ENCODE results near the gene DGCR6L.
A peak's percentile ranks its signal among the peaks of the same experiment; 100 is the strongest.
"Not testable (repeated sequence)": the region's sequence is repeated elsewhere in the genome, so short reads cannot be mapped to it uniquely, and the experiment has no call there.

The DGCR6L gene

DNA sequence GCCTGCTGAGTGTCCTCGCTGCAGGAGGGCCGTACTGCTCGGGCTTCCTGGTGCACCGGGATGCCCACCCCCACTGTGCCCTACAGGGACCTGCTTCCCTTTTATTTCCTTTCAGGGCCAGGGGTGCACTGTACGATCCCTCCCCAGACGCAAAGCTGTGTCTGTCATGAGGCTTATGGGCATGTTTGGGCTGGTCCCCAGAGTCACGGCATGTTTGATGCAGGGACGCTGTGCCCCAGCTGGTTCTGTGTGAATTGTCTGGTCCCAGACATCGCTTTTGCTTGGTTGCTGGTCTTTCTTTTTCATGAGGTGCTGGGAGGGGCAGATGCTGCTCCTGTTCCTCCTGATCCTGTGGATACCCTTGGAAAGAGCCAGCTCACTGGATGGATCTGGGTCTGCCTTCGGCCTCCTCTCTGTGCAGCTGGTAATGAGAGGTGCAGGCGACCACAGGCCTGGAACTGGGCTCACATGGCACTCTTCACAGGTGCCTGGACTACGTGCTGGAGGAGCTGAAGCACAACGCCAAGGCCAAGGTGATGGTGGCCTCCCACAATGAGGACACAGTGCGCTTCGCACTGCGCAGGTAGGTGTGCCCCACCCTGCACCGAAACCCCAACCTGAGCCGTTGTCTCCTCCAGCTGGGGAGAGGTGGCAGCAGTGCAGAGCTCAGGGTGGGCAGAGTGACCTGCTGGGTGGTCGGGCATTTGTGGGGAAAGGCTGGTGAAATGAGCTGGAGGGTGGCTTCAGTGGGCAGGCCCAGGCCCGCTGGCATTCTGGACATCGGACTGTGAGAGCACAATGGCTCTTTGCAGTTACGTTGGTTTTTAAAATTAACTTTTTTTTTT lies 10.8 kb downstream of the DGCR6L start:
- DNase-seq (ENCODE audit: low spot score), result not testable (repeated sequence)

DNA sequence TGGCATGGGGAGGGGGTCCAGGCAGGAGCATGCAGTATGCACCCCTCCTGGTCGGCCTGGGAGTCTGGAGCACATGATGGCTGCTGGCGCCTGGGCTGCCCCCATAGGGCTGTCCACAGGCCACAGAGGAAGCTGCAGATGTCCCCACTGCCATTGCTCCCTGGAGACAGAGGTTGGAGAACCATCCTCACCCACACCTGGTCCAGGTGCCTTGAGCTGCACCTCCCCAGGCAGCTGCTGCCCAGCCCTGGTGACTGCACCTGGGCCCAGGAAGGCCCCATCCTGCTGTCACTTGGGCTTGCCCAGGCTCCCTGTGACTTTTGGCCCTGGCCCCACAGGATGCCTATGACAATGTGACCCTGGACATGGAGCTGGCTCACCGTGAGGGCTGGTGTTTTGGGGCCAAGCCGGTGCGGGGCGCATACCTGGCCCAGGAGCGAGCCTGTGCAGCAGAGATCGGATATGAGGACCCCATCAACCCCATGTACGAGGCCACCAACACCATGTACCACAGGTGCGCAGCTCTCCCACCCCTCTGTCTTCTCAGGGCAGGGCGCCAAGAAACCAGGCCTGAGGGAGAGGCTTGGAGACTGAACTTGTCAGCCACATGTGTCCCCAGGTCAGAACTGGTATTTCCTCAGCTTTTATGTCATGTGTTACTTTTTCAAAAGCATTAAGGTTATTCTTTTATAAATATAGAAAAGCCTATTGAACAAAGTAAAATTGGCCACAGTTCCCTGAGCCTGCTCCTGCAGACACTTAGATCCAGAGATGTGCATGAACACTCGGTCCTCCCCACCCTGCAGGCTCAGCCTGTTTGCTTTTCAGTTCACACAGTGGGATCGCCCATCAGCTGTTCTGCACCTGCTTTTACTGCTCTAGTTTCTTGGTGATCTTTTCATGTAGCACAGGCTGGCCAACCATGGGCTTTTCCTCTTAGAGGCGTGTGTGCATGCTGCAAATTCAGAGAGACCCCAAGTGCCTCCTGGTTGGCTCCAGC lies 12.1 kb downstream of the DGCR6L start:
- not testable (repeated sequence) for DNase-seq (ENCODE audit: low spot score)

DNA sequence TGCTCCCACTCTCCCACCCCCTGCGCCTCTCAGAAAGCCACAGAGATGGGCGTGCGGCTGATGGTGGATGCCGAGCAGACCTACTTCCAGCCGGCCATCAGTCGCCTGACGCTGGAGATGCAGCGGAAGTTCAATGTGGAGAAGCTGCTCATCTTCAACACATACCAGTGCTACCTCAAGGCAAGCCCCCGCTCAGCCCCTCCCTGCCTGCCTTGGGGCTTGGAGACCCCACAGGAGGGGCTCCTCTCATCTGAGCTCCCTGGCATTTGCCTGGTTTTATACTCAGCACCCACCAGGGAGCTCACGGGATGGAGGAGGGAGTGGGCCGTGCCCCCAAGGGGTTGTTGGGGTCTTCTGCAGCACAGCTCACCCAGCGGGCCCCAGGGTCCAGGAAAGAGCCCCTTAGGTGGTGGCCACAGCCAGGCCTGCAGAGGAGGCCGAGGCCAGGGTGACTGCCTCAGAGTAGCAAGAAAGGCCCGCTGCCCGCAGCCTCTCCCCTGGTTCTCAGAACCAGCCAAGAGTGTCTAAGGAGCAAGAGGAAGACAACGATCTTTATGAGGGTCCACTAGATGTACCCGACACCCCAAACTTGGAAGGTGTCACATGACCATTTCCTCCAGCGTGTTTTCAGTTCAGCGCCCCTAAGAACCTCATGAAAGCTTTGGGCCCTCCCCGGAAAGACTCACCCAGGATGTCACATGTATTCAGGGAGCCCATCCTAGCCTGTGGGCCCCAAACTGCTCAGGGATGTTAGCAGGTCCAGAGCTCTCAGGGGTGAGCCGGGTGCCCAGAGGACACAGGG lies 13.0 kb downstream of the DGCR6L start:
- DNase-seq (ENCODE audit: low spot score), result not testable (repeated sequence)

DNA sequence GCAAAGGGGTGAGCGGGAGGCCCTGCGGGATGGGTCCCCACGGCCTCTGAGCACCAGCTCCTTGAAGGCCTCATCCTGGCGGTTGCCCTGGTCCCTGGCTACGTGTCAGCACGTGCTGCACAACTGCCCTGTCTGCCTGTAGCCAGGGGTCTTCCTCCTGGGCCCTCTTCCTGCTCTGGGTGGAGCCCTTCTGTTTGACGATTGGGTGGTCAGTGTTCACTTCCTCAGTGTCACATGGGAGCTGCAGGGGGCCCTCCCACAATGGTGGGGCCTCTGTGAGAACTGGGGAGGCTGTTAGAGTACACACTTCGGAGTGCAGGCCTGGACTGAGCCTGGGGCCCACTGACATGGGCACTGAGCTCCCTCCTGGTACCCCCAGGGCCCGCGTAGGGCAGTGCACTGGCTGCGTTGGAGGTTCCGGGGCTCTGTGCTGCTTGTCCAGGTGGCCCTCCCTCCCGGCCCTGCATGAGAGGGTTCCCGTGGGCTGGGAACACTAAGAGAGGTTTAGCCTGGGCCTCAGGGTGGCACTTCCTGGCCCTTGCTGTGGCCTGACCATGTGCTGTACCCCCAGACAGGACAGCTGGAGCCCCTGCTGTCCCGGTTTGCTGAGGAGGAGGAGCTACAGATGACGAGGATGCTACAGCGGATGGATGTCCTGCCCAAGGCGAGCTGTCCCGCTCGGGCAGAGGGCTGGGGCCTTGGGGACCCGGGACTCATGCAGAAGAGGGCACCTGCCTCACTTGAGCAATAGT lies 13.8 kb downstream of the DGCR6L start:
- no peak for DNase-seq (ENCODE audit: low spot score)

DNA sequence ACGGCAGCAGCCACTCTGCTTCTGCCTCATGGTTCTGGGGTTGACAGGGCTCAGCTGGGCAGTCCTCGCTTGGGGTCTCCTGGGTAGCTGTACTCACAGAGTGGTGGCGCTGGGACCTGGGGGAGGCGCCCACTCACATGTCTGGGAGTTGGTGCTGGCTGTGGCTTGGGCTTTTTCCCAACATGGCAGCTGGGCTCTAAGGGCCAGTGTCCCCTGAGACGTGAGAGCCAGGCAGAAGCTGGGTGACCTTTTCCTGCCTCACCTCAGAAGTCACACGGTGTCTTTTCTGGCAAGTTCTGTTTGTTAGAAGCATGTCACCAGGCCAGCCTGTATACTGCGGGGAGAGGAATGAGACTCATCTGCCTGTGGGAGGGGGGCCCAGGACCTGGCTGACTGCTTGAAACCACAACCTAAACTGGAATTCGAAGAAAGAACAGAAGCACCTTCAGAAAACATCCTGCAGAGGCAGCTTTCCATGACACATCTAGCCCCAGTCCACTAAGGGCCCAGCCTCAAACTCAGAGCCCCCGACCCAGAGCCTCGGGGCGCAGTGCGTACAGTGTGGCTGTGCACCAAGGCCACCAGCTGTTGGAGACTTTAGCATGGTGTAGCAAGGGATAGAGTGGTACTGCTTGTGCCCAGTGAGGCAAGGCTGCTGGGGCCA lies 14.5 kb downstream of the DGCR6L start:
- not testable (repeated sequence) for DNase-seq (ENCODE audit: low spot score)

DNA sequence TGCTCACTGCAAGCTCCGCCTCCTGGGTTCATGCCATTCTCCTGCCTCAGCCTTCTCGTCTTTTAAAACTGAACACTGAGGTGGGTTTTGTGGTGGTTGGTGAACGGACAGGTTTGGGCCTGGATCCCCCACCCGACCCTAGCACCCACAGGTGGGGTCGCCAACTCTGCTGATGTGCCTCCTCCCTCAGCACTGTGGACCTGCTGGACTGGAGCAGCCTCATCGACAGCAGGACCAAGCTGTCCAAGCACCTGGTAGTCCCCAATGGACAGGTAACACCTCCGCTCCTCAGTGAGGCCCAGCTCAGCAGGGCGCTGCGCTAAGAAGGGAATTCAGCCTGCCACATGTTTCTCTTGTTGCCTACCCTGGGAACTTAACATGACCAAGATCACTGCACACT lies 15.2 kb downstream of the DGCR6L start:
- no peak for DNase-seq (ENCODE audit: low spot score)

DNA sequence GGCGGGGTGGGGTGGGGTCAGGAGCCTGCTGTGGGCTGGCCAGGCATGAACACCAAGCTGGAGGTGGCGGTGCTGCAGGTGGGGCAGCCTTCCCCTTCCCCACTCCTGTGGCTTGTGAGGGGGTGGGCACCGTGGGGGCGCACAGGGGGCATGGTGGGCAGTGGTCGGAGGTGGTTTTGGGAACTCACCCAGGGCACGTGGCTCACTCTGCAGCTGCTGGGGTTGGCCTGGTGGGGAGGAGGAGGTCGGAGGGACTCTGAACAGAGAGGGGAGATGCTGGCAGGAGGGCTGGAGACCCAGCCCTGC lies 16.7 kb downstream of the DGCR6L start:
- DNase-seq (ENCODE audit: low spot score), result not testable (repeated sequence)

DNA sequence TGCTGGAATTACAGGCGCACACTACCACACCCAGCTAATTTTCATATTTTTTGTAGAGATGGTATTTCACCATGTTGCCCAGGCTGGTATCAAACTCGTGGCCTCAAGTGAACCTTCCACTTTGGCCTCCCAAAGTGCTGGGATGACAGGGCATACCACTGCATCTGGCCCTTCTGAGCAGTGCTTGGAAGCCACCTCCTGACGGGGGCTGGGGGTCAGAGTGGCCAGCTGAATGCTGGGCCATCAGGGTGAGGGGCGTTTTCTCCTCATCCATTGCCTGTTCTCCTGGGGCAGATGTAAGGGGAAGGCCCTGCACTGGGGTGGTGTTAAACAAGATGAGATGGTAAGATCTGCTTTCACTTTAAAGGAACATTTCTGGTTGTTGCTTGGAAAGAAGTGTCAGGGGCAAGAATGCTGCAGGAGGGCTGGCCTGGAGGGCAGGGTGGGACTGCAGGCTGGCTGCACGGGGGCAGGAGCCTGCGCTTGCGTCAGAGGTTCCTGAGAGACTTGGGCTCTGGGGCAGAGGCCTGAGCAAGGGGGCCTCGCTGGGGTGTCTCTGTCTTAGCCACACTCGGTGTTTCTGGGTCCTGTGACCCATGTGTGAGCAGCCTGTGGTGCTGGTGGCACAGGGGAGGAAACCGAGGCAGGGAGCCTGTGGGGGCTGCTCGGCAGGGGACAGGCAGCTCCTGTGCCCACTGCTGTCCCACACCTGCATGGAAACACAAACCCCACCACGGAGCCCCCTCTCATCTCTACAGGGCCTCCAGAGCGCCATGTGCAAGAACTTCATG lies 17.2 kb downstream of the DGCR6L start:
- no peak for DNase-seq (ENCODE audit: low spot score)

DNA sequence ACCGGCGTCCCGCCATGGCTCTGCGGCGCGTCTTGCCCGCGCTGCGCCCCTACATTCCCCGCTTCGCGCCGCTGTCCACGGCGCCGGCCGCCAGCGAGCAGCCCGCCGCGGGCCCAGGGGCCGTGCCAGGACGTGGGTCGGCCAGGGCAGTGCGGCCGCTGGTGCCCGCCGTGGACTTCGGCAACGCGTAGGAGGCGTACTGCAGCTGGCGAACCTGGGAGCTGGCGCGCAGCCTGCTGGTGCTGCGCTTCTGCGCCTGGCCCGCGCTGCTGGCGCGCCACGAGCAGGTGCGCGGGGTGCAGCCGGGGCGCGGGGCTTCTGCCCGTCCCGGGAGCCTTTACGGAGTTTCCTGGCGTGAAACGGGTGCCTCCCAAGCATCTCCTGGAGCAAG lies 20.1 kb downstream of the DGCR6L start:
- DNase-seq (ENCODE audit: low spot score), result peak; percentile 56

DNA sequence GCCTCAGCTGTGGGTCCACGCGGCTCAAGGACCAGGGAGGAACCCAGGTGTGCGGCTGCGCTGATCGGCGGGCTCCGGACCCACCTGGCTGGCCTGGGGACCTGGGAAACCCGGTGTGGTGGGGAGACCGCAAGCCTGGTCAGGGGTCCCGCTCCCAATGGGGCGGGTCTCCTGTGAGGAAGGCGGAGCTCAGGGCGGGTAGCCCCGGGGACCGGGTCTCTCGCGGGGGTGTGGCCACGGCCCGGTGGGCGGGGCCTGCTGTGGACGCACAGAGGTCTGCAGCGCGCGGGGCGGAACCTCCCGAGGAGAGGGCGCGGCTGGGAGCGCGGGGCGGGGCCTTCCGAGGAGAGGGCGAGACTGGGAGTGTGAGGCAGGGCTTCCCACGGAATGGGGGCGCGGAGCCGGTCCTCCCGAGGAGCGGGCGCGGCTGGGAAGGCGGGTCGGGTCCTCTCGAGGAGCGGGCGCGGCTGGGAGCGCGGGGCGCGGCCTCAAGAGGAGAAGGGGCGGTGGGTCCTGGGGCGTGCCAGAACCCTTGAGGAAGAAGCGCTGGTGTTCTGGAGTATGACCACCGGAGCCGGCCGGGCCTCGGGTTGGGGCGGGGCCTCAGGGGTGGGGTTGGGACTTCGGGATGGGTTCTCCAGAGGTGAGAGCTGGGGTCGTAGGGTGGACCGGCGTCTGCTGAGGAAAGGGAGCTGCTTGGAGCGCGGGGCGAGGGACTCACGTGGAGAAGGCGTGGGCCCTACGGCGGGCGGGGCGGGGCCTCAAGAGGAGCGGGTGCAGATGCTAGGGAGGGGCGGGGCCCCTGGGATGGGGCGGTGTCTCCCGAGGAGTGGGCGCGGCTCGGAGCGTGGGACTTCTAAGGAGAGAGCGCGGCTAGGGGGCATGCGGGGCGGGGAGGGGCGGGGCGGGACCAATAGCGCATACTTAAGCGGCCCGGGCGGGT lies 20.8 kb downstream of the DGCR6L start:
- peak; percentile 83 for DNase-seq (ENCODE audit: low spot score)

DNA sequence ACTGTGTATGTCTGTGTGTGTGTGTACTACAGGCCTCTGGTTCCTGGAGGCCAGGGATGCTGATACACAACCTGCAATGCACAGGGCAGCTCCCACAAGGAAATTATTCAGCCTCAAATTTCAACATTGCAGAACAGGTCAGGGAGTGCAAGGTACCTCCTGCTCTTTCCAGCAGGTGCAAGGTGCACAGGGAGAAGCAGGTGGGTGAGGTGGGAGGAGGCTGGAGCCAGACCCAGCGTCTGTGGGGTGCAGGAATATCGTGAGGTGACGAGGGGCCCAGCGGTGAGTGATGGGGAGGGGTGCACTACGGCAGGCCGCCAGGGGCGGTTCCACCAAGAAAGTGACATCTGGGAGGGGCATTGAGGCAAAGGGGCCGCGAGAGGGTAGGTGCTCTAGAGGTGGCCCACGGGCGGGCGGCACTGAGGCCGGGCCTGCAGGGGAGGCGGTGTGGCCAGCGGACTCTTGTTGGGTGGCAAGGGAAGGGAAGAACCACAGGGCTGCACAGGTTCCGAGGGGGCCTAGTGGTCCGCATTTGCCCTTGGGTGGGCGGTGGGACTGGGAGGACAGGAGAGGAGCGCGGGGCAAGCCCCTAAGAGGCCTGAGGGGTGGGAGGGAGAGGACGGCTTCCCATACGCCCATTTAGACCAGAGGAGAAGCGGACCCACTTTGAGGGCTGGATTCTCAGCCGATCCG lies 21.6 kb downstream of the DGCR6L start:
- DNase-seq (ENCODE audit: low spot score), result no peak

DNA sequence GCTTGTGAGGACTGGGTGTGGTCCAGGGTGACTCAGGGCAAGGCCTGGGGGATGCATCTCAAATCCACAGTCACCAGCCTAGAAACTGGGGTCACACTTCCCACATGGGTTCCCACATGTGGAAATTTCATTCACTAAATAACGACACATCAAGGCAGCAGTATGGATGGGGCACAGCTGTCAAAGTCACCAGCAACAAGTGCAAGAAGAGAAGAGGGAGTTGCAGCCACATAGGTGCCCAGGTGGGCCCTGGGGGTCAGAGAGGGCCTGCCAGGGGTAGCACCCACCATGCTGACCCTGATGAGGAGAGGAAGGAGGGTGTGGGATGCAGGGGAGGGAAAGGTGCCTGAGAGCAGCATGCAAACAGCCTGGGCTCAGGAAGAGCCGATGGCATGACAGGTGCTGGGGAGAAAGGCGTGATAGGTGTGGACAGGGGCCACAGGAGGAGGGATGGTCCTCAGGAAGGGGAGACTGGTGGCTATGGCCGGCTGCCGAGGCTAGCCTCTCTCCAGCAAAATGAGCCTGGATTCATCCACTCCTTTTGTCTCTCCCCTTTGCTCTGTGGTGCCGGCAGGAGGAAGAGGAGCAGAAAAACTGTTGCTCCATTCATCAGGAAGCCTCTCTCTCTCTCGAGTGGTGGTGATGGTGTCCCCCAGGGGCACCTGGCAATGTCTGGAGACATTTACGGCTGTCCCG lies 22.3 kb downstream of the DGCR6L start:
- DNase-seq (ENCODE audit: low spot score), result no peak

DNA sequence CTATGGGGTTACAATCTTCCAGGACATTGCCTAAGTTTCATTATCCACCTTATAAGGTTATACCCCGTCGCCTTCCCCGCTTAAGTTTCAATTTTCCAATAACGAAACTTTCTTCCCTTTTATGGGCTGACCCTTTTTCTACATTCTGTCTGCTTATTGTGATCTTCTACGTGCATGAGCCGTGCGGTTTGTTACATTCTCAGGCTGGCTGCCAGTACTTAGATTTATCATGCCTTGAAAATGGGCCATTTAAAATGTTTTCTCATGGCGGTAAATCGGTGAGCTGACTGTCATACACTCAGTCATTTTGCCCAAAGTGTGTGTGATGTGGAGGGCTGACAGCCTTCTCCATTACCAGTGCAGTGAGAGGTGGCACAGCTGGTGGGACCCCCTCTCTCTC lies 23.3 kb downstream of the DGCR6L start:
- DNase-seq (ENCODE audit: low spot score), result no peak

DNA sequence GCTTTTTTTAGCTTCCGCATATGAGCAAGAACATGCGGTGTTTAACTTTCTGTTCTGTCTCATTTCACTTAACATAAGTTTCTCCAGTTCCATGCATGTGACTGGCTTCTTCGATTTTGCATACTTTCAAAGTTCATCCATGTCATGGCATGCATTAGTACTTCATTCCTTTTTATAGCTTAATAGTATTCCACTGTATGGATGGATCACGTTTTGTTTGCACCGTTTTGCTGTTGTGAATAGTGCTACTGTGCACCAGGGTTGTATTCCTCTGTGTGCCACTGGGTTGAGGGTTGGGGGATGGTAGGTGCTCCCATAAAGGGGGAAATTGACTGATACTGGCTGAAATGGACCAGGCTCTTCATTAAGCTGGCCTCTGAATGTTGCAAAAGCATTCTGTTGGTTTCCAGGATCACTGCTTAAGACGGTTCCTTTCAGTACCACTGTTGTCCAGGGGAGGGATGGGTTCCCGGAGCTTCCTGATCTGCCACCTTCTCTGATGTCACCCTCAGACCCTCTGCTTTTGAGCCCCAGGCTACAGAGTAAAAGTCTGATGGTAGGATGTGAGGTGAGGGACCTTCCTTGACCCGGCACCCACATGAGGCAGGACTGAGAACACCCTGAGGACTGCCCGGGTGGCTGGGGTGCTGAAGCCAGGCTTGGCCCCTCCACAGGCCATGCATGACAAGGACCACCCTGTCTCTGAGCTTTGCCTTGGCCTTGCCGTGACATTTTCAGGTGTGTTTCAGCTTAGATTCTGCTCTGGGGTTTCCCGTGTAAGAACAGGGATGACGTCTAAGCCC lies 24.4 kb downstream of the DGCR6L start:
- DNase-seq (ENCODE audit: low spot score), result no peak

DNA sequence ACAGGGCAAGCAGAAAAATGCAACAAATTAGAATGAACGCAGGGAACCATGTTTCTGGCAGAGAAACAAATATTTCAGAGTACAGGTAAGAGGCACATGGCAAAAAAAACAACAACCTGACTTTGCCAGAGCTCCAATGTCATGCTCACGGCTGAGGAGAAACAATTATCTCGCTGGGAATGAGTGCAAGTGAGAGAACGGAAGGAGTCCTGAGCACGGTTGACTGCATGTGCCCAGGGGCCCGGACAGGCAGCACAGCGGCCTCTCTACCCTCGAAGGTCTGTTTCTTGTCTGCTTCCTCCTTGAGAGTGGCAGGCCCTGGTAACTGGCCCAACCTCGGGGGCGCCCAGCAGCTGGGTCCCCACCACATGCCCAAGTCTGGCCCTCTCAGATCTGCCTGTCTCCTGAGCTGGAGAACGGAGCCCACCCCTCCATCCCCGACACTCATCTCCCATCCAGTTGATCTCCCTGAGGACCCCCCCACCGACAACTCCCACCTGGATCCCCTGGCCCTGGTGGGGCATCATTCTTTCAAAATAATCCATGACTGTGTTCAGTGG lies 27.1 kb downstream of the DGCR6L start:
- DNase-seq (ENCODE audit: low spot score), result no peak

DNA sequence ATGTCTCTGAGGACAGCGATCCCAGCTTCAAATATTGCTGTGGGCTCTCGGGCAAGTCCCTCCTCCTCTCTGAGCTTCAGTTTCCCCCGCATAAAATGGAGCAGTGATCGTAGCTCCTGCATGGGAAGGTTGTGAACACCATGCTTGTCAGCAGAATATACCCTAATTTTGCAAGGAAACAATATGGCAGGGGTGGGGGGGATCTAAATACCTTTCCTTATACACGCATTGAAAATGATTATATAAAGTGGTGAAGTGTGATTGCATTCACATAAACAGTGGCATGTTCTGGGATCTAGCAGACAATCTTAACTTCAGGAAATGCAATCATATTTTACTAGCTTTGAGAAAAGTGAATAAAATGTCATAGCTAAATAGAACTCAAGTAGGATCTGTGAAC lies 27.8 kb downstream of the DGCR6L start:
- DNase-seq (ENCODE audit: low spot score), result no peak

Measured in SW480 (cell line).